GM12878 (cell line): Measurements from ENCODE around the gene RHOG. TPM values are rescaled to one million over a fixed set of nuclear protein-coding genes. Genes with fewer than 3 reads are reported as not detected.

Experiments
- ATAC-seq: fragments of 200-7000 bp; cut with Tn5 transposase; 3 replicates; pipeline ENCODE4 v1.9.1; 2020; ENCODE audit warnings: mild to moderate bottlenecking, moderate library complexity
- BruUV-seq: library from RNA; stranded (reverse); fragments of 400-500 nt; replicated peaks from 2 replicates; lab custom pipeline; 2021; lab: Mats Ljungman, UMichigan
- CTCF ChIA-PET: fragments of 300-600 bp; sonication (Branson Sonifier 250); formaldehyde crosslinking; extraction: SDS; loops from one replicate; lab custom pipeline; 2021; ENCODE audit warnings: inconsistent platforms; lab: Yijun Ruan, JAX
- POLR2A ChIA-PET: fragments of 350-600 bp; formaldehyde crosslinking; extraction: SDS; loops from one replicate; lab custom pipeline; 2021; ENCODE audit warnings: inconsistent platforms; lab: Charles Lee
- RAD21 ChIA-PET: fragments of 300-600 bp; sonication (Branson Sonifier 250); formaldehyde crosslinking; loops from one replicate; lab custom pipeline; 2023; ENCODE audit warnings: antibody characterized with exemption; ENCODE audit not compliant: unreplicated experiment; lab: Charles Lee
- SMC1A ChIA-PET: fragments of 300-600 bp; sonication (Branson Sonifier 250); formaldehyde crosslinking; loops from one replicate; lab custom pipeline; 2023; ENCODE audit not compliant: unreplicated experiment, uncharacterized antibody; lab: Charles Lee
- DNase-seq: peaks from one replicate; pipeline ENCODE4 v3.0.0-alpha.2; 2011; ENCODE audit warnings: low read depth, low spot score
- FAIRE-seq: peaks from 3 replicates; lab custom pipeline; 2011; peaks lifted over from hg19 to GRCh38; lab: Jason Lieb, UNC
- H2AFZ ChIP-seq: 2 replicates; pipeline ENCODE4 v1.6.0; 2011; ENCODE audit warnings: low read depth, low read length, control low read depth; ENCODE audit not compliant: control insufficient read depth
- H3K27ac ChIP-seq: 2 replicates; pipeline ENCODE4 v1.5.1; 2011; ENCODE audit warnings: control low read depth; ENCODE audit not compliant: control insufficient read depth, insufficient read depth
- H3K27me3 ChIP-seq, 2 experiments: replicated peaks in 1 of 2; 2 replicates each; pipeline versions ENCODE4 v1.6.0 to v1.6.1; 2011; ENCODE audit warnings: low read length in 1 of 2; ENCODE audit not compliant: control insufficient read depth in 2 of 2, insufficient read depth in 2 of 2
- H3K36me3 ChIP-seq, 2 experiments: 2 replicates each; pipeline ENCODE4 v1.5.1; 2011; ENCODE audit warnings: low read length in 1 of 2; ENCODE audit not compliant: control insufficient read depth in 2 of 2, insufficient read depth in 2 of 2
- H3K4me1 ChIP-seq: 2 replicates; pipeline ENCODE4 v1.6.1; 2011; ENCODE audit warnings: mild to moderate bottlenecking, low read length, moderate library complexity, mixed read lengths; ENCODE audit not compliant: control insufficient read depth, insufficient read depth
- H3K4me2 ChIP-seq: 2 replicates; pipeline ENCODE4 v1.6.0; 2011; ENCODE audit warnings: control low read depth; ENCODE audit not compliant: control insufficient read depth, insufficient read depth
- H3K4me3 ChIP-seq: fragments of 200-600 bp; sonication (generic); 2 replicates; pipeline ENCODE4 v1.5.1; 2016
- H3K79me2 ChIP-seq: 2 replicates; pipeline ENCODE4 v1.6.0; 2011; ENCODE audit warnings: low read length; ENCODE audit not compliant: control insufficient read depth, insufficient read depth
- H3K9ac ChIP-seq: 2 replicates; pipeline ENCODE4 v1.8.0; 2011; ENCODE audit warnings: low read length, control low read depth, mixed read lengths; ENCODE audit not compliant: control insufficient read depth, insufficient read depth
- H3K9me3 ChIP-seq: replicated peaks from 3 replicates; pipeline ENCODE4 v1.5.1; 2011; ENCODE audit warnings: mild to moderate bottlenecking, low read length; ENCODE audit not compliant: control insufficient read depth, insufficient read depth
- H4K20me1 ChIP-seq: 2 replicates; pipeline ENCODE4 v1.6.0; 2011; ENCODE audit not compliant: control insufficient read depth, insufficient read depth
- ATF2 ChIP-seq: IDR thresholded peaks from 2 replicates; pipeline ENCODE4 v1.6.1; 2012; ENCODE audit warnings: low read length, inconsistent platforms
- BHLHE40 ChIP-seq, 2 experiments: fragments of 450-650 bp in 1 of 2; IDR thresholded peaks; 2 replicates each; pipeline ENCODE4 v1.6.1; 2011 to 2017; ENCODE audit warnings: low read depth in 2 of 2, borderline replicate concordance in 1 of 2, improper control_type of control experiment in 1 of 2, low read length in 1 of 2, mild to moderate bottlenecking in 1 of 2
- E2F4 ChIP-seq: IDR thresholded peaks from 2 replicates; pipeline ENCODE4 v1.6.1; 2012; ENCODE audit warnings: low read depth, low read length, improper control_type of control experiment
- HCFC1 ChIP-seq: fragments of 150-350 bp; IDR thresholded peaks from 2 replicates; pipeline ENCODE4 v1.6.1; 2014; ENCODE audit warnings: low read length
- HSF1 ChIP-seq: fragments of 150-350 bp; IDR thresholded peaks from 2 replicates; pipeline ENCODE4 v1.6.1; 2014; ENCODE audit warnings: mild to moderate bottlenecking, low read depth, low read length
- IRF3 ChIP-seq: fragments of 450-650 bp; IDR thresholded peaks from 2 replicates; pipeline ENCODE4 v1.6.1; 2014; ENCODE audit warnings: mild to moderate bottlenecking
- NFXL1 ChIP-seq: fragments of 450-650 bp; IDR thresholded peaks from 2 replicates; pipeline ENCODE4 v1.6.1; 2017; ENCODE audit warnings: antibody characterized with exemption, mild to moderate bottlenecking, borderline replicate concordance
- PKNOX1 ChIP-seq: fragments of 450-650 bp; IDR thresholded peaks from 2 replicates; pipeline ENCODE4 v1.6.1; 2016; ENCODE audit warnings: mild to moderate bottlenecking
- RAD21 ChIP-seq: IDR thresholded peaks from 2 replicates; pipeline ENCODE4 v1.6.1; 2011; ENCODE audit warnings: mild to moderate bottlenecking, low read depth, low read length, moderate library complexity; ENCODE audit not compliant: insufficient read depth
- SKIL ChIP-seq: fragments of 450-650 bp; IDR thresholded peaks from 2 replicates; pipeline ENCODE4 v1.6.1; 2017; ENCODE audit warnings: mild to moderate bottlenecking, low read depth, inconsistent platforms; ENCODE audit not compliant: poor library complexity, severe bottlenecking
- SMC3 ChIP-seq: IDR thresholded peaks from 2 replicates; pipeline ENCODE4 v1.6.1; 2011; ENCODE audit warnings: low read length, improper control_type of control experiment, borderline replicate concordance
- TBL1XR1 ChIP-seq: IDR thresholded peaks from 2 replicates; pipeline ENCODE4 v1.6.1; 2012; ENCODE audit warnings: low read depth, low read length, improper control_type of control experiment
- WGBS: methylation state at CpG from one replicate; pipeline ENCODE4 v1.1.6; 2016; ENCODE audit warnings: low lambda C conversion rate; ENCODE audit not compliant: insufficient replicate concordance, insufficient coverage; ENCODE audit errors: missing lambda C conversion rate; 5-methylcytosine and 5-hydroxymethylcytosine counted together
- in situ Hi-C: fragments of 300-500 bp; cut with MboI; formaldehyde crosslinking; loops from 9 replicates; pipeline ENCODE4 v1.14.3; 2018; ENCODE audit warnings: mixed read lengths
- intact Hi-C: fragments of 100-400 bp; cut with micrococcal nuclease; formaldehyde crosslinking; loops from one replicate; pipeline ENCODE4 v1.14.2; 2022; ENCODE audit not compliant: unreplicated experiment
- polyA plus RNA-seq, 11 experiments: library from polyadenylated mRNA; depleted of rRNA in 4 of 11; unstranded in 6 of 11; stranded (reverse) in 5 of 11; fragments of >200 nt; fragmentation: Nextera tagmentation in 4 of 11; fragmentation: Illumina TruSeq in 1 of 11; extraction: Ambion mirVana in 4 of 11; extraction: Trizol in 1 of 11; gene quantifications; 1 replicate in 1 of 11; 2 replicates in 10 of 11; pipeline versions ENCODE4 v1.2.1 to v1.2.3, GENCODE V29; 2011 to 2016; ENCODE audit warnings: inconsistent platforms in 2 of 11, missing spikeins in 2 of 11, low read depth in 1 of 11
- total RNA-seq, 4 experiments: library from RNA; depleted of rRNA in 3 of 4; stranded (reverse); fragments of >200 nt in 3 of 4; fragmentation: Illumina TruSeq in 1 of 4; extraction: Trizol in 1 of 4; gene quantifications; 2 replicates each; pipeline versions ENCODE4 v1.2.1 to v1.2.3, GENCODE V29; 2013 to 2021

Gene RHOG
- total and polyA plus RNA-seq, 10 of the 15 experiments (the other 5 are each of a cell fraction or from before 2014, with no cell fraction given), result 16.0 to 172 (median 94.8) TPM

- peaks cover 0 to 8% of the 10 kb centered on the region in 2 experiments; a peak in 3 of 4 replicates for H3K36me3 ChIP-seq
- ChIA-PET CTCF (interaction anchor here (1.2 to 3.3 kb wide), 4 partner anchors 11 to 46 kb away, joined by 3 to 19 read pairs (median 10); partner anchors contain the start of gene PGAP2), POLR2A (interaction anchor here (3.7 to 4.7 kb wide), 2 partner anchors 11 to 44 kb away, joined by 22 to 27 read pairs; partner anchors contain the start of gene RHOG)
- no peak for TF ChIP-seq NFXL1
- TF ChIP-seq TBL1XR1, result no peak
- no peak for TF ChIP-seq BHLHE40 (IDR thresholded peaks at IDR 0.05; ENCODE audit: borderline replicate concordance in 1 of 2, low read depth in 2 of 2, low read length in 1 of 2)
- no peak for TF ChIP-seq IRF3
- no peak for TF ChIP-seq E2F4
- no peak for TF ChIP-seq HCFC1
- no peak for TF ChIP-seq HSF1
- no peak for TF ChIP-seq RAD21
- TF ChIP-seq SMC3, result no peak
- TF ChIP-seq ATF2, result no peak
- TF ChIP-seq SKIL, result no peak
- no peak for TF ChIP-seq PKNOX1
Measured at GRCh38 chr11:3795131-3796001, 45.4 kb downstream of the RHOG start.

More at GRCh38 chr11:3795131-3796001, 45.4 kb downstream of the RHOG start:
- ATAC-seq (no peak), DNase-seq (no peak), FAIRE-seq (no peak)
- Histone ChIP-seq H4K20me1 (no peaks in the 10 kb centered on the region; the same call in 1 of the 2 replicates), H3K27me3 (no peaks in the 10 kb centered on the region), H2AFZ (no peak overlapping the region), H3K79me2 (peaks cover 57% of the 10 kb centered on the region), H3K27ac (no peak overlapping the region), H3K9ac (no peak overlapping the region; the same call in 1 of the 2 replicates), H3K9me3 (no peaks in the 10 kb centered on the region; the same call in 2 of the 3 replicates), H3K4me1 (peaks cover 7% of the 10 kb centered on the region; the same call in 1 of the 2 replicates), H3K4me2 (peak overlapping the region; percentile 89), H3K4me3 (peak overlapping the region; percentile 91)
- in situ Hi-C loops (no loop called here), intact Hi-C loops (loop anchor here (2.0 kb wide), 1 partner anchor 45 kb away; the partner anchor contains the start of gene RHOG)
- ChIA-PET SMC1A (interaction anchor here (0.8 to 4.0 kb wide), 7 partner anchors 10 to 278 kb away, joined by 3 to 26 read pairs (median 3); partner anchors contain the start of gene PGAP2), RAD21 (interaction anchor here (0.8 to 3.6 kb wide), 6 partner anchors 9 to 277 kb away, joined by 3 to 22 read pairs (median 4); partner anchors contain the start of genes PGAP2 and RHOG)
- WGBS, result 68% methylated on average over 8 of the region's 8 CpGs
- BruUV-seq, result TSS peak; percentile 80
